Adrenal gland (tissue), 12 donors: Measurements from ENCODE around the gene QSOX1. TPM values are rescaled to one million over a fixed set of nuclear protein-coding genes. Genes with fewer than 3 reads are reported as not detected.

Experiments used
- DNase-seq, 7 donors: peaks; one replicate each; pipeline ENCODE4 v3.0.0-alpha.2; 2019 to 2020
- H3K27ac ChIP-seq, 5 donors: fragments of 200-600 bp; sonication (generic) in 4 of 5; 1 replicate in 3 of 5; 2 replicates in 2 of 5; pipeline versions ENCODE4 v1.5.1 to v1.8.0; 2016 to 2020; ENCODE audit warnings: mild to moderate bottlenecking in 1 of 5
- H3K27me3 ChIP-seq: fragments of 200-600 bp; 2 replicates; pipeline ENCODE4 v1.8.0; 2021
- H3K36me3 ChIP-seq, 2 donors: fragments of 200-600 bp; replicated peaks in 1 of 2; 1 replicate in 1 of 2; 2 replicates in 1 of 2; pipeline versions ENCODE4 v1.5.1 to v1.8.0; 2018 to 2022
- H3K4me1 ChIP-seq, 2 donors: fragments of 200-600 bp; replicated peaks in 1 of 2; 1 replicate in 1 of 2; 2 replicates in 1 of 2; pipeline versions ENCODE4 v1.5.1 to v1.8.0; 2018 to 2021
- H3K4me3 ChIP-seq, 4 donors: fragments of 200-600 bp; sonication (generic) in 3 of 4; one replicate each; pipeline ENCODE4 v1.5.1; 2016 to 2018
- H3K9me3 ChIP-seq, 3 donors: fragments of 200-600 bp; sonication (generic) in 1 of 3; replicated peaks in 1 of 3; 1 replicate in 2 of 3; 2 replicates in 1 of 3; pipeline versions ENCODE4 v1.5.1 to v1.8.0; 2016 to 2021
- POLR2A ChIP-seq, 2 donors: fragments of 450-650 bp; IDR thresholded peaks; one replicate each; pipeline ENCODE4 v1.6.1; 2017; ENCODE audit warnings: antibody characterized with exemption in 2 of 2, mild to moderate bottlenecking in 2 of 2, moderate library complexity in 1 of 2
- WGBS, 4 donors: extraction: QIAGEN DNeasy Blood & Tissue Kit in 2 of 4; methylation state at CpG; one replicate each; pipeline versions ENCODE4 v1.1.5 to v1.1.7; 2013 to 2017; 5-methylcytosine and 5-hydroxymethylcytosine counted together
- intact Hi-C, 2 donors: fragments of 100-400 bp; cut with DNase I; formaldehyde crosslinking; loops; one replicate each; pipeline versions ENCODE4 v1.14.1 to v1.15.0; 2022 to 2023
- polyA plus RNA-seq, 3 donors: library from polyadenylated mRNA; stranded (reverse); fragments of 200-250 nt in 2 of 3; fragments of 350-450 nt in 1 of 3; fragmentation: Illumina TruSeq in 1 of 3; extraction: RNeasy Lipid Tissue Mini Kit (QIAGEN cat#74804) in 1 of 3; gene quantifications; one replicate each; pipeline ENCODE4 v1.2.3, GENCODE V29; 2013 to 2014
- total RNA-seq, 9 donors: library from RNA; depleted of rRNA in 4 of 9; stranded (reverse); fragments of >200 nt in 4 of 9; fragments of 120-200 nt in 1 of 9; fragmentation: NEBNext Ultra II Directional in 1 of 9; extraction: Animal tissue kit (Norgen Biotek cat#: 25700) in 1 of 9; gene quantifications; one replicate each; pipeline versions ENCODE4 v1.1.0 to v1.2.4, GENCODE V29; 2013 to 2023
- TF ChIP-seq, protein P1 (sequence below), 6 experiments: fragments of 450-650 bp in 4 of 6; fragments of 200-600 bp in 2 of 6; sonication (generic) in 1 of 6; IDR thresholded peaks; 1 replicate in 5 of 6; 2 replicates in 1 of 6; pipeline versions ENCODE4 v1.5.1 to v1.8.0; 2016 to 2021; ENCODE audit warnings: antibody characterized with exemption in 6 of 6, mild to moderate bottlenecking in 2 of 6, moderate library complexity in 1 of 6
- donor health status: healthy with polysubstance abuse.
- donor health status: Bipolar disorder and iron deficiency.
- donor health status: DM: yes; HTN: yes; CAD: no.
- donor health status: DM: no; HTN: no; CAD: no.
- donor health status: DM: no; HTN: no; CAD: no.
- donor health status: DM: yes; HTN: yes; CAD: no.

QSOX1 gene
- total and polyA plus RNA-seq, 12 donors, result 33.7 to 234 (median 129) TPM

DNA sequence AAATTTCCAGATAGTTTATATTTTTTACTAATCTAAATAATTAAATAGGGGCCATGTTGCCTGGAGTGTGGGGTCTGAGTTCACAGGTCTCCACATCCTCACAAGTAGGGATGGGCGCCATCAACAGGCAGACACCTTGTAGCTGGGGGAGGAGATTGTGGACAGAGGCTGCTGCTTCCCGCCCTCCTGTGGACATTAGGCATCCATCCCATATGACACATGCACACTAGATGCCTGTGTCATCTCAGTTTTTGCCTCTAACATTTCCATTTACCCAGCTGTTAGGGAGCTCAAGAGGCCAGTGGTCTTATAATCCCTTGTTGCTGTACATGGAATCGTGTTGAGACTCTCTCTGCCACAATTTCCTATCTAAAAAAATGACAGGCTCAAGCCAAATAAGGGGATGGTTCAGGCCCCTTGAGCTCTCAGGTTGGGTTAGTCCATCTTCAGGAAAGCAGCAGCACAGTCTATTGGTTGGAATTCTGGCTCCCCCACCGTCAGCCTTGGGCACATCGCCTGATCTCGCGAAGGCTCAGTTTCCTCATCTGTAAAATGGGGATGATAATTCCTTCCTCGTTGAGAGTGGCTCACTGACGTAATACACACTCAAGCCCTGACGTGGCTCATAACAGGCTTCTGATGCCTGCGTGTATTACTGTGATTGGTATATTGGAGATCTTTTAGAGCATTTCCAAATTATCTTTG is 89.0 kb downstream of the QSOX1 start:
- Histone ChIP-seq H3K27ac (no peak overlapping the region), H3K27me3 (peaks cover 48% of the 10 kb centered on the region), H3K9me3 (no peaks in the 10 kb centered on the region), H3K4me1 (no peaks in the 10 kb centered on the region), H3K4me3 (no peak overlapping the region), H3K36me3 (no peaks in the 10 kb centered on the region)
- intact Hi-C loops, result no loop called here
- WGBS, 4 donors, result 84 to 89% (median 87%) methylated on average over 11 of the region's 11 CpGs
- DNase-seq, result no peak
- TF ChIP-seq, protein P1, sequence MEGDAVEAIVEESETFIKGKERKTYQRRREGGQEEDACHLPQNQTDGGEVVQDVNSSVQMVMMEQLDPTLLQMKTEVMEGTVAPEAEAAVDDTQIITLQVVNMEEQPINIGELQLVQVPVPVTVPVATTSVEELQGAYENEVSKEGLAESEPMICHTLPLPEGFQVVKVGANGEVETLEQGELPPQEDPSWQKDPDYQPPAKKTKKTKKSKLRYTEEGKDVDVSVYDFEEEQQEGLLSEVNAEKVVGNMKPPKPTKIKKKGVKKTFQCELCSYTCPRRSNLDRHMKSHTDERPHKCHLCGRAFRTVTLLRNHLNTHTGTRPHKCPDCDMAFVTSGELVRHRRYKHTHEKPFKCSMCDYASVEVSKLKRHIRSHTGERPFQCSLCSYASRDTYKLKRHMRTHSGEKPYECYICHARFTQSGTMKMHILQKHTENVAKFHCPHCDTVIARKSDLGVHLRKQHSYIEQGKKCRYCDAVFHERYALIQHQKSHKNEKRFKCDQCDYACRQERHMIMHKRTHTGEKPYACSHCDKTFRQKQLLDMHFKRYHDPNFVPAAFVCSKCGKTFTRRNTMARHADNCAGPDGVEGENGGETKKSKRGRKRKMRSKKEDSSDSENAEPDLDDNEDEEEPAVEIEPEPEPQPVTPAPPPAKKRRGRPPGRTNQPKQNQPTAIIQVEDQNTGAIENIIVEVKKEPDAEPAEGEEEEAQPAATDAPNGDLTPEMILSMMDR (IDR thresholded peaks at IDR 0.05), result no peak
- no peak for TF ChIP-seq POLR2A (IDR thresholded peaks at IDR 0.05)

DNA sequence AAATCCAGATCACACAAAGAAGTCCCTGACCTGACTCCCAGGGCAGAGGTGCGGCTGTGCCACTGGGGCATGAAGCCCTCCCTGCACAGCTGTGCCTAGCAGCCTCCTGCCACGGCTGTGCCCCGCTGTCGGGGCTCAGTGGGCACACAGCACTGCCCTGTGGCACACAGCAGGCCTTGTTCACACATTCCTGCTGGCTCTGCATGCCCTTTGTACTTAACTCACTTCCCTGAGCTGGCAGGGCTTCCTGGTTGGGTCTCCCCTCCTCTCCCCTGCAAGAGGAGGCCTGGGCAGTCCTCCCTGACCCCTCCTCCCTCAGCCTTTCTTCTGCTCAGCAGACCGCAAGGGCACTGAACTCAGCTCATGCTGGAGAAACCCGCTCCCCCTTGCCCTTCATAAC is 90.2 kb downstream of the QSOX1 start:
- 90 to 98% (median 93%) methylated on average over 2 to 6 of the region's 6 CpGs for WGBS, 4 donors
- peaks cover 36% of the 10 kb centered on the region for H3K27me3 ChIP-seq
- no peaks in the 10 kb centered on the region for H3K36me3 ChIP-seq
- no peaks in the 10 kb centered on the region for H3K9me3 ChIP-seq
- no peaks in the 10 kb centered on the region for H3K4me1 ChIP-seq
- DNase-seq, result no peak
- H3K27ac ChIP-seq, result no peak overlapping the region
- intact Hi-C loops, result no loop called here
- TF ChIP-seq, protein P1 (IDR thresholded peaks at IDR 0.05), result no peak
- no peak for TF ChIP-seq POLR2A (IDR thresholded peaks at IDR 0.05)
- H3K4me3 ChIP-seq, result no peak overlapping the region

DNA sequence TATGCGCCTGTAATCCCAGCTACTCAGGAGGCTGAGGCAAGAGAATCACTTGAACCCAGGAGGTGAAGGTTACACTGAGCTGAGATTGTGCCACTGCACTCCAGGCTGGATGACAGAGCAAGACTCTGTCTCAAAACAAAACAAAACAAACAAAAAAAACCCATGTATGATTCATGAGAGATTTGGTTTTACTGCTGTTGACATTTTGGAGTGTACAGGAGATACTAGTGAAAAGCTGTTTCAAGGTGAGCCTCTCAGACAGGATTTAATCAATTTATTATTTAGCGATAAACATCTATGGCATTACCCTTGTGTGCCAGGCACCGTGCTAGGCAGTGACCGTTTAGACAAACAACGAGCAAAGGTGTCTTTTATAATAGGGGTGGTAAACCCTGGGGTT is 91.9 kb downstream of the QSOX1 start:
- H3K4me3 ChIP-seq, result no peak overlapping the region
- H3K36me3 ChIP-seq, result no peaks in the 10 kb centered on the region
- TF ChIP-seq, protein P1 (IDR thresholded peaks at IDR 0.05), result no peak
- TF ChIP-seq POLR2A (IDR thresholded peaks at IDR 0.05), result no peak
- WGBS, 4 donors, result 91 to 96% (median 92%) methylated on average over 5 of the region's 5 CpGs
- no peaks in the 10 kb centered on the region for H3K9me3 ChIP-seq
- intact Hi-C loops, result no loop called here
- H3K4me1 ChIP-seq, result no peaks in the 10 kb centered on the region
- no peak overlapping the region for H3K27ac ChIP-seq
- H3K27me3 ChIP-seq, result peaks cover 19% of the 10 kb centered on the region
- DNase-seq, result no peak

DNA sequence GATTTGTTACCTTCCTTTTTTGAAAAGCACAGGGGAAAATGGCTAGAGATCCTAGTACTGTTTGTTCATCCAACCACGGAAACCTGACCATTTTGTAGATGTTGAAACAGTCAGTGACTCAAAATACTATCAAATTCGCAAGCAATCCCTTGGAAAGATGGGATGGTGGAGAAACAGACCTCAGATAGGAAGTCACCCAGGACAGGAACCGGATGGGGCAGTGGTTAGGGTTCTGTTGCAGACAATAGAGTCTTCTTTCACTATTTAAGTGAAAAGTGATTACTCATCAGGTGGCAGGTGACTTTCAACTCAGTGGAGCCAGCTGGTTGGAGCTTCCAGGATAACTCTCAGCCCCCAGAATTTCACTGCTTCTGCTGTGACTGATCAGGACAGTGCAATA is 92.4 kb downstream of the QSOX1 start:
- no peak overlapping the region for H3K4me3 ChIP-seq
- H3K4me1 ChIP-seq, result no peaks in the 10 kb centered on the region
- TF ChIP-seq, protein P1 (IDR thresholded peaks at IDR 0.05), result no peak
- no peak for TF ChIP-seq POLR2A (IDR thresholded peaks at IDR 0.05)
- DNase-seq, result no peak
- WGBS, 4 donors, result 76 to 85% (median 82%) methylated on average over 3 of the region's 3 CpGs
- H3K27ac ChIP-seq, result no peak overlapping the region
- H3K36me3 ChIP-seq, result no peaks in the 10 kb centered on the region
- intact Hi-C loops, result no loop called here
- H3K9me3 ChIP-seq, result no peaks in the 10 kb centered on the region
- H3K27me3 ChIP-seq, result peaks cover 19% of the 10 kb centered on the region
